ENCODE measurements around the gene CHD3. TPM values are rescaled to one million over a fixed set of nuclear protein-coding genes. Genes with fewer than 3 reads are reported as not detected.

The CHD3 gene
- total and polyA plus RNA-seq, 2 of the 13 experiments (the other 11 are each of a cell fraction or from before 2014, with no cell fraction given): 2.7 to 3.7 TPM

- peak; percentile 73 for TF ChIP-seq GABPB1 (CRISPR knock-in tag; IDR thresholded peaks at IDR 0.05)
- TF ChIP-seq NR2F6 (IDR thresholded peaks at IDR 0.05): no peak
- peak; percentile 35; the same call in 1 of the 2 replicates for TF ChIP-seq NR2F6 (CRISPR knock-in tag; IDR thresholded peaks at IDR 0.05)
- TF ChIP-seq ZBTB7B (CRISPR knock-in tag; IDR thresholded peaks at IDR 0.05): no peak
- TF ChIP-seq ZNF691 (CRISPR knock-in tag; IDR thresholded peaks at IDR 0.05; ENCODE audit: borderline replicate concordance, low read depth): 0 out of 2 replicates have a peak, but pooled peaks have one; percentile 40
- no peak for TF ChIP-seq ZNF749 (CRISPR knock-in tag; IDR thresholded peaks at IDR 0.05; ENCODE audit: borderline replicate concordance)
- no peak for TF ChIP-seq ETV6 (CRISPR knock-in tag; conservative IDR thresholded peaks at IDR 0.05)
- no peak for TF ChIP-seq DNMT3B (CRISPR knock-in tag; conservative IDR thresholded peaks at IDR 0.05)
- TF ChIP-seq ZNF44 (CRISPR knock-in tag; IDR thresholded peaks at IDR 0.05): no peak
- no peak for TF ChIP-seq SIN3B (IDR thresholded peaks at IDR 0.05; ENCODE audit: low read length)
- no peak for TF ChIP-seq ZBTB42 (CRISPR knock-in tag; IDR thresholded peaks at IDR 0.05)
- TF ChIP-seq ATF6 (CRISPR knock-in tag; conservative IDR thresholded peaks at IDR 0.05): no peak
- TF ChIP-seq ZBTB14 (CRISPR knock-in tag; IDR thresholded peaks at IDR 0.05): no peak
- TF ChIP-seq CHD2 (IDR thresholded peaks at IDR 0.05; ENCODE audit: low read depth, low read length): no peak
- no peak for TF ChIP-seq ZNF446 (CRISPR knock-in tag; IDR thresholded peaks at IDR 0.05)
- TF ChIP-seq ZNF484 (CRISPR knock-in tag; IDR thresholded peaks at IDR 0.05; ENCODE audit: borderline replicate concordance, low read depth): no peak
- TF ChIP-seq YEATS4 (CRISPR knock-in tag; IDR thresholded peaks at IDR 0.05; ENCODE audit: borderline replicate concordance): peak; percentile 43; the same call in 1 of the 2 replicates
- no peak for TF ChIP-seq RBAK (CRISPR knock-in tag; IDR thresholded peaks at IDR 0.05)
- no peak for TF ChIP-seq ZNF205 (CRISPR knock-in tag; IDR thresholded peaks at IDR 0.05)
- TF ChIP-seq HHEX (CRISPR knock-in tag; IDR thresholded peaks at IDR 0.05): no peak
- no peak for TF ChIP-seq ZNF350 (CRISPR knock-in tag; IDR thresholded peaks at IDR 0.05; ENCODE audit: borderline replicate concordance, low read depth)
- TF ChIP-seq FOXO4 (CRISPR knock-in tag; conservative IDR thresholded peaks at IDR 0.05): no peak
- TF ChIP-seq ZFP91 (CRISPR knock-in tag; IDR thresholded peaks at IDR 0.05; ENCODE audit: borderline replicate concordance): peak; percentile 99
- TF ChIP-seq KDM4B (CRISPR knock-in tag; IDR thresholded peaks at IDR 0.05): no peak
- no peak; the same call in 1 of the 2 replicates for TF ChIP-seq NR2F2 (IDR thresholded peaks at IDR 0.05; ENCODE audit: borderline replicate concordance, low read depth)
Observed at GRCh38 chr17:7843536-7844291, 44.9 kb upstream of the CHD3 start (continued).
